Neural progenitor cell (in vitro differentiated cells): ENCODE results near the gene MICAL2.

Source experiments
- EZH2phosphoT487 ChIP-seq: fragments of 200-600 bp; sonication (generic); IDR thresholded peaks from 2 replicates; pipeline ENCODE4 v1.6.1; 2017; ENCODE audit warnings: antibody characterized with exemption
- TF ChIP-seq, protein P1 (sequence below): fragments of 200-600 bp; sonication (generic); IDR thresholded peaks from 2 replicates; pipeline ENCODE4 v1.5.1; 2017; ENCODE audit warnings: antibody characterized with exemption, mild to moderate bottlenecking

DNA sequence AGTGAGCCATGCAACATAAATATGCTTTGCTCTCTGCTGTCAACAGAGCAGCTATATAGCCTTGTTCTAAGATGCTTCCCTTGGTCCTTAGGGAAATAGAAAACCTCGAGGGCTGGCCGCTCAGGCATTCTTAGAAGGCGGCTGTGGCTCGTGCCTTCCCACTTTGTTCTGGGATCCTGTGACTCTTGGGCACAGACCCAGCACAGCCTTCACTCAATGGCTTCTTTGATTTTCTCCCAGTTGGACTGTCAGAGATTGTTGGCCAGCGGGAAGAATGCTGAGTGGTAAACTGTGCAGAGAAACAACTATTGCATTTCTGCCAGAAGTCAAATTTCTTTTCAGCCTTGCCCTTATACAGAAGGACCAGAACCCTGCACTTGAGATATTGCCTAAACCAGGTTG is 9.5 kb upstream of the MICAL2 start:
- TF ChIP-seq, protein P1, sequence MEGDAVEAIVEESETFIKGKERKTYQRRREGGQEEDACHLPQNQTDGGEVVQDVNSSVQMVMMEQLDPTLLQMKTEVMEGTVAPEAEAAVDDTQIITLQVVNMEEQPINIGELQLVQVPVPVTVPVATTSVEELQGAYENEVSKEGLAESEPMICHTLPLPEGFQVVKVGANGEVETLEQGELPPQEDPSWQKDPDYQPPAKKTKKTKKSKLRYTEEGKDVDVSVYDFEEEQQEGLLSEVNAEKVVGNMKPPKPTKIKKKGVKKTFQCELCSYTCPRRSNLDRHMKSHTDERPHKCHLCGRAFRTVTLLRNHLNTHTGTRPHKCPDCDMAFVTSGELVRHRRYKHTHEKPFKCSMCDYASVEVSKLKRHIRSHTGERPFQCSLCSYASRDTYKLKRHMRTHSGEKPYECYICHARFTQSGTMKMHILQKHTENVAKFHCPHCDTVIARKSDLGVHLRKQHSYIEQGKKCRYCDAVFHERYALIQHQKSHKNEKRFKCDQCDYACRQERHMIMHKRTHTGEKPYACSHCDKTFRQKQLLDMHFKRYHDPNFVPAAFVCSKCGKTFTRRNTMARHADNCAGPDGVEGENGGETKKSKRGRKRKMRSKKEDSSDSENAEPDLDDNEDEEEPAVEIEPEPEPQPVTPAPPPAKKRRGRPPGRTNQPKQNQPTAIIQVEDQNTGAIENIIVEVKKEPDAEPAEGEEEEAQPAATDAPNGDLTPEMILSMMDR, result no peak
- no peak for TF ChIP-seq EZH2phosphoT487
